ENCODE results near the gene TMEM176A. TPM values are rescaled to one million over a fixed set of nuclear protein-coding genes. Genes with fewer than 3 reads are reported as not detected.

TMEM176A gene
- total RNA-seq, 1 donor from 2014 or later: not detected

DNA sequence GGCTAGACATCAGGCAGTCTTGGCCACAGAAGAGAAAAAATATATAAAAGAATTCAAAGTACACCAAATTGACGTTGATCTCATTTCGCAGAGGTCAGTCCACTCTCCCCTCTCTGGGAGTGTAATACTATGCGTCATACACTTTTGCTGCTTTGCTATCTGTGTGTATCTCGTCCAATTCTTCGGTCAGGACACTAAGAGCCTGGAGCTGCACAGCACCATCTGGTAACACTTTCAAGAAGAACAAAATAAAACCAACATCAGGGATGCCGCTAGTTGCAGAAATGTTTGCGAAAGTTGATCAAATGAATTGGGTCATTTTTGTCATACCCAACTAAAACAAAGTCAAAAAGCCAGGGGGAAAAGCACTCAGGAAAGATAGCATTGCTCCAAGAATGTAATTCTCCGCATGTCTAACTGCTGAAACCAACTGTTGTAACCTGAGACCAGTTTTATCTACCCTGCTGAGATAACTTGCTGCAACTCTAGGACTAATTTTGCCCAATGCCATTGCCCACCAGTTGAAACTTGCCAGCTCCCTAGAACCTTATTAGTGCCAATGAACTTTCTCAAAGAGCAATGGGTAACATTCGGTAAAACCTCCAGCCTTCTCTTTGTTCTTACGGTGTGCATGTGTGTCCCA lies 23.0 kb downstream of the TMEM176A start:
- H3K27ac Mint-ChIP-seq (ENCODE audit: unreplicated experiment): no peak overlapping the region
- no peaks in the 10 kb centered on the region for H3K4me1 Mint-ChIP-seq (ENCODE audit: unreplicated experiment)
- TF ChIP-seq, protein P1, sequence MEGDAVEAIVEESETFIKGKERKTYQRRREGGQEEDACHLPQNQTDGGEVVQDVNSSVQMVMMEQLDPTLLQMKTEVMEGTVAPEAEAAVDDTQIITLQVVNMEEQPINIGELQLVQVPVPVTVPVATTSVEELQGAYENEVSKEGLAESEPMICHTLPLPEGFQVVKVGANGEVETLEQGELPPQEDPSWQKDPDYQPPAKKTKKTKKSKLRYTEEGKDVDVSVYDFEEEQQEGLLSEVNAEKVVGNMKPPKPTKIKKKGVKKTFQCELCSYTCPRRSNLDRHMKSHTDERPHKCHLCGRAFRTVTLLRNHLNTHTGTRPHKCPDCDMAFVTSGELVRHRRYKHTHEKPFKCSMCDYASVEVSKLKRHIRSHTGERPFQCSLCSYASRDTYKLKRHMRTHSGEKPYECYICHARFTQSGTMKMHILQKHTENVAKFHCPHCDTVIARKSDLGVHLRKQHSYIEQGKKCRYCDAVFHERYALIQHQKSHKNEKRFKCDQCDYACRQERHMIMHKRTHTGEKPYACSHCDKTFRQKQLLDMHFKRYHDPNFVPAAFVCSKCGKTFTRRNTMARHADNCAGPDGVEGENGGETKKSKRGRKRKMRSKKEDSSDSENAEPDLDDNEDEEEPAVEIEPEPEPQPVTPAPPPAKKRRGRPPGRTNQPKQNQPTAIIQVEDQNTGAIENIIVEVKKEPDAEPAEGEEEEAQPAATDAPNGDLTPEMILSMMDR (IDR thresholded peaks at IDR 0.05): no peak
- DNase-seq (ENCODE audit: extremely low spot score, unreplicated experiment): no peak
- no peaks in the 10 kb centered on the region for H3K27me3 Mint-ChIP-seq (ENCODE audit: unreplicated experiment)
- no peak overlapping the region for H3K4me3 Mint-ChIP-seq (ENCODE audit: unreplicated experiment)
- peaks cover 2% of the 10 kb centered on the region for H3K9me3 Mint-ChIP-seq (ENCODE audit: unreplicated experiment)
- no peaks in the 10 kb centered on the region for H3K36me3 Mint-ChIP-seq (ENCODE audit: unreplicated experiment)

DNA sequence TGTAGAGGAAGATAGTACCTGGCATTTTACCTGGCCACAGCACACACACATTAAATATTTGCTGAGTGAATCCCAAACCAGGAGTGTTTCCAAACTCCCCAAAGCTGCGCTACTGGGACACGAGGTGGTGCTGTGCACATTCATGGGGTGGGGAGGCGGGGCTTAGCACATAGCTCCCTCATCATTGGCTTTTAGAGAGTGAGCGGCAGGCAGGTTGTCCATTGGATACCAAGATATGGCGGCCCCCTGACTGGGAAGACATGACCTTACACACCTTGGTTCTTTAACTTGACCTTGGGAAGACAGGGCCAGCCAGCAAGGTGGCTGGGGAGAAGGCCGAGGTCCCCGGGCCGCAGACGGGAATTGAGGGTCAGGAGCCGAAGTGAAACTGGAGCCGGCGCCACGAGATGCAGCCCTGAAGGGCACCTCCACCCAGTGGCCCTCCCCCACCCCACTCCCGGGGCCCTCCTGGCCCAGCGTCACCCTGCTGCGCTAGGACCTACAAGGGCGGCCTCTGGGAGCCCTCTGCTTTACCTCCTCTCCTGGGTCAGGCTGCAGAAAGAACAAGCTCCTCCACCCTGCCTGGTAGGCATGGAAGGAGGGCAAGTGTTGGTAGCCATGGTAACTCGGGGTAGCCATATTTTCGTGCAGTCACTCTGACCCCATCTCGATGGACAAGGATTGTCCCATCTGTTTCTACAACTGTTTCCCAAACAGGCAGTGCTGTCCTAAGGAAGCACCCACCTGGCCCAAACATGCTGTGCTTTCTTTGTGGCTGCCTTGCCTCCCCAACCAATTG lies 24.0 kb downstream of the TMEM176A start:
- H3K4me1 Mint-ChIP-seq (ENCODE audit: unreplicated experiment): no peaks in the 10 kb centered on the region
- peak; percentile 80 for DNase-seq (ENCODE audit: extremely low spot score, unreplicated experiment)
- peaks cover under 1% of the 10 kb centered on the region for H3K27me3 Mint-ChIP-seq (ENCODE audit: unreplicated experiment)
- H3K9me3 Mint-ChIP-seq (ENCODE audit: unreplicated experiment): no peaks in the 10 kb centered on the region
- H3K36me3 Mint-ChIP-seq (ENCODE audit: unreplicated experiment): no peaks in the 10 kb centered on the region
- H3K4me3 Mint-ChIP-seq (ENCODE audit: unreplicated experiment): no peak overlapping the region
- TF ChIP-seq, protein P1 (IDR thresholded peaks at IDR 0.05): no peak
- no peak overlapping the region for H3K27ac Mint-ChIP-seq (ENCODE audit: unreplicated experiment)

DNA sequence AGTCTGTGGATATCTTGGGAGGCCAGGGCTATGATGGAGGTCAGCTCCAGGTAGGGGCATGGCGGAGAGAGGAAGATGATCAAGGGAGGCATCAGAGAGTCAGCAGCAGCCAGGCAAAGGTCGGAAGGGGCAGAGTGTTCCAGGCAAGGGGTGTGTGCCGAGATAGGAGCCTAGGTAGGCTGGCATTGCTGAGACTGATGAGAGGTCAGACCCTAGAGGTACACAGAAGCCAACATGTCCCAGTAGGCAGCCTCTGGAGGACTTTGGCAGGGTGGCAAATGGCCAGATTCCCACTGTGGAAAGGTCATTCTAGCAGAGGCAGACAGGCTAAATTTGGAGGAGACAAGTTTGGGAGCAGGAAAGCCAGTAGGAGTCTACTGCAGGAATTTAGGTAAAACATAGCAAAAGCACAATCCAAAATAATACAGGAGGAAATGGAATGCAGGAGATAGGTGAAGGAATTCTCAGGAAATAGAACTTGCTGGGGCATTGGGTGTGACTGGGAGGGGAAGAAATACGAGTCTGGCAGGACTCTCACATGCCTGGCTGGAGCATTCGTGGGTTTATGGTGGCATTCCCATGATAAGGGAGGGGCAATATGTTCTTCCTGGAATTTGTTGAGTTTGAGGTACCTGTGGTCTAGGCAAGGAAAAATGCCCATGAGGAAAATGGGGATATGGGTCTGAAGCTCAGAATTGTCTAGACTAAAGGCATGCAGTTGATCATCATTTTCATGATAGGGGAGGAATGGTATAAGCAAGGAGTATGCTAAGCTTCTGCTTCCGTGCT lies 25.7 kb downstream of the TMEM176A start:
- H3K9me3 Mint-ChIP-seq (ENCODE audit: unreplicated experiment): no peaks in the 10 kb centered on the region
- H3K27me3 Mint-ChIP-seq (ENCODE audit: unreplicated experiment): peaks cover 2% of the 10 kb centered on the region
- H3K27ac Mint-ChIP-seq (ENCODE audit: unreplicated experiment): no peak overlapping the region
- DNase-seq (ENCODE audit: extremely low spot score, unreplicated experiment): peak; percentile 67
- no peaks in the 10 kb centered on the region for H3K36me3 Mint-ChIP-seq (ENCODE audit: unreplicated experiment)
- no peak overlapping the region for H3K4me3 Mint-ChIP-seq (ENCODE audit: unreplicated experiment)
- TF ChIP-seq, protein P1 (IDR thresholded peaks at IDR 0.05): no peak
- H3K4me1 Mint-ChIP-seq (ENCODE audit: unreplicated experiment): no peaks in the 10 kb centered on the region

DNA sequence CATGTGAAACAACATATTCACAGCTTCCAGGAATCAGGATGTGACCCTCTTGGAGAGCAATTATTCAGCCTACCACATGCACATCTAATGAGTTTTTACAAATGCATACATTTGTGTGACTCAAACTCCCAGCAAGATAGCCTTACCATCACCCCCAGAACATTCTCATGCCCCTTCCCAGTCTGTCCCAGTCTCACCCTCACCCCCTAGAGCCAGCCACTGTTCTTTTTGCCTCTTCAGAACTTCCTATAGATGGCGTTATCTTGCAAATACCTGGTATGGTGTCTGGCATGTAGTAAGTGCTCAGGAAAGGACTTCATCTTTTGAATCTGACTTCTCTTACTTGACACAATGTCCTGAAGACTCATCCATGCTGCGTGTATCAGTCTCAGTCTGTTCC lies 27.8 kb downstream of the TMEM176A start:
- TF ChIP-seq, protein P1 (IDR thresholded peaks at IDR 0.05): no peak
- peaks cover 2% of the 10 kb centered on the region for H3K27me3 Mint-ChIP-seq (ENCODE audit: unreplicated experiment)
- H3K27ac Mint-ChIP-seq (ENCODE audit: unreplicated experiment): no peak overlapping the region
- no peak for DNase-seq (ENCODE audit: extremely low spot score, unreplicated experiment)
- no peaks in the 10 kb centered on the region for H3K36me3 Mint-ChIP-seq (ENCODE audit: unreplicated experiment)
- H3K4me1 Mint-ChIP-seq (ENCODE audit: unreplicated experiment): no peaks in the 10 kb centered on the region
- H3K9me3 Mint-ChIP-seq (ENCODE audit: unreplicated experiment): peaks cover 3% of the 10 kb centered on the region
- H3K4me3 Mint-ChIP-seq (ENCODE audit: unreplicated experiment): no peak overlapping the region

DNA sequence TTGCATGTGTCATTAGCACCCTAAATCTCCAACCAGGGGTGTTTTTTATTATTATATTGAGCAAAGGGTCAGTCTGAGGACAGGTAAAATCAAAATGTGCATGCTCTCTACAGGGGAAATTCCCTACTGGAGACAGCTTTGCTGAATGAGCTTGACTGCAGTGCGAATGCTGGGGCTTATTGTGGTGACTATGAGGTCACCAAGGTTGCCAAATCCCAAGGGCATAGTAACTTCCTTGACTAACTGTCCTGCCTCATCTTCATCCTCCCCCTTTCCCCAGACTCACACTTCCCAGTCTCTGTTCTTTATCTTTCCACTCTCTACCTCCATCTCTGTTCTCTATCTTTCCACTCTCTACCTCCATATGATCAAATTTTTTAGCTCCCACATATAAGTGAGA lies 28.9 kb downstream of the TMEM176A start:
- H3K27me3 Mint-ChIP-seq (ENCODE audit: unreplicated experiment): peaks cover 2% of the 10 kb centered on the region
- H3K9me3 Mint-ChIP-seq (ENCODE audit: unreplicated experiment): peaks cover 10% of the 10 kb centered on the region
- no peak for DNase-seq (ENCODE audit: extremely low spot score, unreplicated experiment)
- H3K36me3 Mint-ChIP-seq (ENCODE audit: unreplicated experiment): no peaks in the 10 kb centered on the region
- H3K4me1 Mint-ChIP-seq (ENCODE audit: unreplicated experiment): no peaks in the 10 kb centered on the region
- TF ChIP-seq, protein P1 (IDR thresholded peaks at IDR 0.05): no peak
- no peak overlapping the region for H3K4me3 Mint-ChIP-seq (ENCODE audit: unreplicated experiment)
- H3K27ac Mint-ChIP-seq (ENCODE audit: unreplicated experiment): no peak overlapping the region
